GM12873 (cell line): ENCODE results near the gene KLHL6.
A peak's percentile ranks its signal among the peaks of the same experiment; 100 is the strongest.

ENCODE experiments used
- CTCF ChIP-seq: IDR thresholded peaks from 2 replicates; pipeline ENCODE4 v1.5.1; 2012; ENCODE audit warnings: low read depth, mild to moderate bottlenecking, moderate library complexity, low read length, control low read depth; ENCODE audit not compliant: insufficient read depth; ENCODE audit errors: missing control alignments

KLHL6 gene

GRCh38 chr3:183515968-183516851 is 39.3 kb downstream of the KLHL6 start:
- TF ChIP-seq CTCF, result peak; percentile 22

- no peak for TF ChIP-seq CTCF
Observed at GRCh38 chr3:183514021-183514420, 41.5 kb downstream of the KLHL6 start.

DNA sequence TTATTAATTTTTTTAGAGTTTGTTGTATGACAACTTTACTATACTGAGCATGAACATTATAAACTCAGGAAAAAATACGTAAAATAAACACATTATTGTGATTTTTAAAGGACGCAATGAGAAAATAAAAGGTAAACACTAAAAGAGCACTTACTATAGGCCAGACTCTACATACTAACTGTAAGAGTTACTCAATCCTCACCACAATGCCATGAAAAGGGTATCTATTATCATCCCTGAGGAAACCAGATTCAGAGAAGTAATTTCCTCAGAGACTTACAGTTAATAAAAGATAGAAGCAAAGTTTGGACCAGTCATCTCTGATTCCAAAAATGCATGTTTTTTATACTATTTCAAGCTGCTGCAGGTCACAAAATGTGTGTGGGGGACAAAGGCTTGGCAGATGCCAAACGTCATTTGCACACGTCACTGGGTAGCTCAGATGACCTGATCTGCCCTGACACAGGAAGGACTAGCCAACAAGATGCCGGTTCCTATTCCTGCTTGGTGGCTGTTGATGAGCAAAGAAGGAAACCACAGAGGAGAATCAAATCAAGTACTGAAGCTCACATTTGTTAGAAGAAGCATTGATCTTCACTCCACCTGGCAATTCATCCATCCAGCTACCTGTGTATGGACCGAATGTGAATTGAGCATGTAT is 42.3 kb downstream of the KLHL6 start:
- TF ChIP-seq CTCF, result no peak

- no peak for TF ChIP-seq CTCF
Observed at GRCh38 chr3:183508821-183509220, 46.7 kb downstream of the KLHL6 start.

DNA sequence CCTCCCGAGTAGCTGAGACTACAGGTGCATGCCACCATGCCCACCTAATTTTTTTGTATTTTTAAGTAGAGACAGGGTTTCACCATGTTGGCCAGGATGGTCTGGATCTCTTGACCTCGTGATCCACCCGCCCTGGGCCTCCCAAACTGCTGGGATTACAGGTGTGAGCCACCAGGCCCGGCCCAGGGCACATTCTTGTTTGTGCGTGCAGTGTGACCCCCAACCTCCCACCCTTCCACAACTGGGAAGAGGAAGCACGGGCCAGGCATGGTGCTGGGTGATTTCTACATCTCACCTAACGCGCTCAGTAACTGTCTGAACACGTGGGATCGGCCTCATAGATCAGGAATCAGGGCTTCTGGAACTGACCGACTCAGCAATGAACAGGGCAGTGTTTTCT is 48.0 kb downstream of the KLHL6 start:
- TF ChIP-seq CTCF, result no peak

- no peak for TF ChIP-seq CTCF
Observed at GRCh38 chr3:183506674-183507320, 48.7 kb downstream of the KLHL6 start.

GRCh38 chr3:183504597-183504996 is 50.9 kb downstream of the KLHL6 start:
- TF ChIP-seq CTCF, result no peak
